Right ventricle myocardium inferior (tissue), 1 donor: ENCODE data around the gene PIK3CA. TPM values are rescaled to one million over a fixed set of nuclear protein-coding genes. Genes with fewer than 3 reads are reported as not detected.
"Not testable (repeated sequence)": the region's sequence is repeated elsewhere in the genome, so short reads cannot be mapped to it uniquely, and the experiment has no call there.

Experiments used
- ATAC-seq: fragments of 200-7000 bp; cut with Tn5 transposase; one replicate; pipeline ENCODE4 v1.9.1; 2020; ENCODE audit warnings: mild to moderate bottlenecking, moderate library complexity
- DNase-seq: peaks from one replicate; pipeline ENCODE4 v3.0.0; 2021; ENCODE audit errors: missing footprints
- intact Hi-C: fragments of 100-400 bp; cut with DNase I; formaldehyde crosslinking; loops from one replicate; pipeline ENCODE4 v1.11.0; 2022
- total RNA-seq: library from RNA; stranded (reverse); fragmentation: NEBNext Ultra II Directional; extraction: Animal tissue kit (Norgen Biotek cat#: 25700); gene quantifications from one replicate; pipeline ENCODE4 v1.2.1, GENCODE V29; 2021
- donor health status: DM: no; HTN: yes; CAD: no; lungs with severe emphysema.

Gene PIK3CA
- total RNA-seq, 1 donor from 2014 or later, result 21.1 TPM

DNA sequence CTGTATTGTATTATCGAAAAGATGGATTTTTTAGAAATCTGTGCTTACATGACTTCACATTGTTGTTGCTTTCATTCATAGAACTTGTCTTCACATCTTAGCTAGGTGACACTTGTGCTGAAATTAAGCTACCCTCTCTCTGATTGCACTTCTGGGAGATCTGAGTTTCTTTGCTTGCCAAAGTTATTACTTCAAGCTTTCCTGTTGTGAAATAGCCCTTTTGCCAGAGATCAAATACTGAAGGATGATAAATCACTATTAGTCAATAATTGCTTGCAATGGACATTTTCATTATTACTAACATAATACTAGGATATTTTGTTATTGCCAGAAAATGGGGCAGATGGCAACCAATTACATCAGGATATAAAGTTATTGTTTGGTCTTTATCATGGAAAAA lies 34.7 kb downstream of the PIK3CA start:
- DNase-seq (no peak), ATAC-seq (no peak)
- intact Hi-C loops, result loop anchor here (5.0 kb wide), 1 partner anchor 36 kb away; the partner anchor contains the start of gene PIK3CA

DNA sequence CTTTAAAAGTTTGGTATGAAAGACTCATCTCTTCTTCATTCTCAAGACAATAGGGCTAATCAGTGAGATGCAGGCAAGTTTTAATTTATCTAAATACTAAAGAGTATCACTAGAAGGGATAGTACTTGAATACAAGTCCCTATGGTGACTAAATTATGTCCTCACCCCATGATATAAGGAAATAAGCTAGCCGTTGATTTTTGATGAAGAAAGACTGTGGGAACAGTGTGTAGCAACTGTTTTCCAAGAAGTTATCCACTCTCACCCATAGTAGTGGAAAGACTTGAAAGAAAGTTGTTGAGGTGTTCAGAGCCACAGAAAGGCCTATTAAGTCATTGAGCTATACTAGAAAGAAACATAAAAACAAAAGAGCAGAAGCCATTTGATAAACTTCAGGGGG lies 36.7 kb downstream of the PIK3CA start:
- intact Hi-C loops, result loop anchor here (5.0 kb wide), 1 partner anchor 38 kb away; the partner anchor contains the start of gene PIK3CA
- no peak for DNase-seq
- no peak for ATAC-seq

DNA sequence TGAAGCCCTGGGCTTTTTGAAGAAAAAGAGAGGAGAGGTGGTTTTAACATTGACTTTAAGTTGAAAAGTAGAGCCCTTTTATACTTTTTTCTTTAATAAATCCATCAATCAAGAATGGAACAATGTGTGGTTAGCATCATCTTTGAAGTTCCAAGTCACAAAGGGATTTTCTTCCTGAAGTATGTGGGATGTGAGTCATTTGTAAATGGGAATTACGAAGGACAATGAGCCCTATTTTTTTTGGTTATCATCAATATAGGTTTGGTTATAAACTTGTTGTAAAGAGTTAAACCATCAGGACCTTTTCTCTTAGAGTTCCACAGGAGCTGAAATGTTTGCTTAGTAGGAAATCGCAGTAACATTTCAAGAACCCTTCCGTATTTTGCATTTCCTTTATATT lies 38.3 kb downstream of the PIK3CA start:
- ATAC-seq, result no peak
- DNase-seq, result no peak
- intact Hi-C loops, result no loop called here

DNA sequence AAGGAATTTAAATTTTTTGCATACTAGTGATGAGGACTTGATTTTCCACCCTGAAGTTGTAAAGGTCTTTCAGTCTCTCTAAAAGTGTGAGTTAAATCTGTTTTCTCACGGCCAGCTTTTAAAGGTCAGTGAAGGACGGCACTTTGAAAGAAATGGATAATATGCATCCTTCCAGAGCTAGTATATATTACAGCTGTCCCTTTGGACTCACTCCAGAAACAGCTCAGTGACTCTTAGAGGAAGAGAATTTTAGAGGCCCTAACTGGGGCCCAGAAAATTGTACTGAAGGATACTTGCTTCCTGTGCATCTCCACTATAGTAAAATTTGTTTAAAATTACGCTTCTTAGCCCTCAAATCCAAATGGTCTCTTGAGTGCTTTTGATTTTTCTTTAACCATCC lies 41.6 kb downstream of the PIK3CA start:
- ATAC-seq (peak; percentile 59), DNase-seq (no peak)
- intact Hi-C loops, result no loop called here

DNA sequence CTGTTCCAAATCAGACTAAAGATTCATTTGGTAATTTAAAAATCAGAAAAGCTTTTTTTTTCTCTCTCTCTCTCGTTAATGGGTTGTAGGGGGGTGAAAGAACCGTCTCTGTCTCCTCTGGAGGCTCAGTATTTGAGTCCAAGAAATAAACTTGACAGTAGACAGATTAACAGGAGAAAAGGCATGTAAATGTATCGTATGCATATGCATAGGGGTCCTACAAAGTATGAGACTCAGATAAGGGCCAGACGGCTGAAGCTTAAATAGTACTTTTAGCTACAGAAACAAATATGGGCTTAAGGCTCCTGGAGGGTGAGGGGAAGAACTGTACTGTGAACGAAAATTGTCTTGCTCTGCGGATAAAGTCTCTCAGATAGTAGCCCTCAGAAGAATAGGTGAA lies 42.4 kb downstream of the PIK3CA start:
- DNase-seq (no peak), ATAC-seq (no peak)
- intact Hi-C loops, result no loop called here

DNA sequence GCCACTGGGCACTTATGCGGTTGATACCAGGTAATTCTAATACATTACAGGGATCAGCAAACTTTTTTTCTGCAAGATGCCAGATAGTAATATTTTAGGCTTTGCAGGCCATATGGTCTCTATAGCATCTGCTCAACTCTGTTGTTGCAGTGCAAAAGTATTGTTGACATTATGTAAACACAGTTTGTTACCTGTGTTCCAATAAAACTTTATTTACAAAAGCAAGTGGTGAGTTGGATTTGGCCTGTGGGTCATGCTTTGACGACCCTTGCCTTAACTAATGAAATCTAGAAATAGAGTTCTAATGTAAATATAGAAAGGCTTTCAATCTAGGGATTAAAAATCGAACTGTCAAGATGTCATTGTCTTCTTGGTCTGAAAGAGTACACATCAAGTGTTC lies 44.4 kb downstream of the PIK3CA start:
- no peak for ATAC-seq
- intact Hi-C loops, result no loop called here

DNA sequence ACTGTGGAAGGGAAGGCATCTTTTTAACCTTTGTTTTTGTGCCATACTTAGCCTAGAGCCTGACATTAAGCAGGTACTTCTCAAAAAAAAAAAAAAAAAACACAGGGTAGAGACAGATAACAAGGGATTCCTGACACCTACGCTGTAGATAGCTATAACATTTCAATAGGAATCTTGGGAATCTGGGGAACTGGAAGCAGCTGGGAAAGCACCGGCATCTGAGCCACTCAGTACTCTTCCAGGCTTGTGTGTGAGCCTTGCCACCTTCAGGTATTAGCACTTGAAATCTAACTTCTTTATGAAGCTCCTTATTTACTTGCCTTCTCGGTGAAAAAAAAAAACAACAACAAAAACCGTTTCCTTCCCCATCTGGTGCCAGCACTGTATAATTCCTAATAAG lies 46.8 kb downstream of the PIK3CA start:
- intact Hi-C loops, result loop anchor here (5.0 kb wide), 1 partner anchor 48 kb away; the partner anchor contains the start of gene PIK3CA
- no peak for DNase-seq
- peak; percentile 44 for ATAC-seq

More for the DNA sequence above, 44.4 kb downstream of the PIK3CA start:
- DNase-seq, result no peak

DNA sequence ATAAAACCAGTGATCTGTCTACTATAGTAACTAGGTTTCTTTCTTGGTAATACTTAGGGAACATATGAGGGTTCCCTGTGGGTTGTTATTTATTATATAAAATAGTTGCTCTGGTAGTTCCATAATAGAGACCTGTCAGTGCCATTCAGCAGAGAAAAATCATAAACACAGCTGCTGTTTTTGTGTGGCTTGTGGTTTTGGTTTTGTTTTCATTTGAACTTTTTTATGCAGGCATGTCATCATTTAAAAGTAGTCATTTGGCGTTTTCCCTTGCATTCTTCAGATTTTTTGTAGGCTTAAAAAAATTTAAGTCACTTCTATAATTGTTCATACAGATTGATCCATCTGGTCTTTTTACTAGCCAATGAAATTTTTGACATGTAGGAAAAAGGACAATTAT lies 47.9 kb downstream of the PIK3CA start:
- ATAC-seq, result no peak
- intact Hi-C loops, result loop anchor here (5.0 kb wide), 1 partner anchor 49 kb away; the partner anchor contains the start of gene PIK3CA
- no peak for DNase-seq

DNA sequence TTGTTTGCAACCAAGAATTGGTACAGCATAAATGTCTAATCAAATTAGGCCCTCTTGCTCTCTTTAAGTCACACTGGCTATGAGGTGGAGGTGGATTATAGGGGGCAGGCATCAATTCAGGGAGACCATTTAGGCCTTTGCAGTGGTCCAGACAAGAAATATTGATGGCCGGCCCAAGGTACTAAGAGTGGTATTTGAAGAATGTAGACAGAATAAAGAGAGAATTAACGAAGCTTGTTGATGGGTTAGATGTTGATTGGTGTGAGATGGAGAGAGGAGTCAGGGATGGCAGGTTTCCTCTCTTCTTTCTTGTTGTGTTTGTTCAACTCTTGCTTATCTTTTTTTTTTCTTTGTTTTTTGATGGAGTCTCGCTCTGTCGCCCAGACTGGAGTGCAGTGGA lies 48.5 kb downstream of the PIK3CA start:
- intact Hi-C loops, result loop anchor here (5.0 kb wide), 1 partner anchor 49 kb away; the partner anchor contains the start of gene PIK3CA
- no peak for ATAC-seq
- no peak for DNase-seq

DNA sequence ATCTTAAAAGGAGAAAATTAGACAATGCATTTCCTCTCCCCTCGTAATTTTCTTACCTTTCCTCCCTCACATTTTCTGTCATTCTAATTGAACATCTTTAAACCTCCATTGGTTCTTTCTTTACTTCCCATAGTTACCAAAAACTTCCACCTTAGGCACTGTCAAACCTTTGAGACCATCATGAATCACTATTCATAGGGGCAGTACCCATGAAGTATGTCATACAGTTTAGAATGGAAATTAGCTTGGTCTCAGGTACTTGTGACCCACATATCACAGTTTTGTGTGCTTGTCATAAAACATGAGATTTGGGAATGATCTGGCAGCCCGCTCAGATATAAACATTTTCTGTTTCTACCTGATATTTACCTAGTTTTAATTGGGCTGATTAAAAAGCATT lies 52.6 kb downstream of the PIK3CA start:
- ATAC-seq (no peak), DNase-seq (no peak)
- intact Hi-C loops, result no loop called here

DNA sequence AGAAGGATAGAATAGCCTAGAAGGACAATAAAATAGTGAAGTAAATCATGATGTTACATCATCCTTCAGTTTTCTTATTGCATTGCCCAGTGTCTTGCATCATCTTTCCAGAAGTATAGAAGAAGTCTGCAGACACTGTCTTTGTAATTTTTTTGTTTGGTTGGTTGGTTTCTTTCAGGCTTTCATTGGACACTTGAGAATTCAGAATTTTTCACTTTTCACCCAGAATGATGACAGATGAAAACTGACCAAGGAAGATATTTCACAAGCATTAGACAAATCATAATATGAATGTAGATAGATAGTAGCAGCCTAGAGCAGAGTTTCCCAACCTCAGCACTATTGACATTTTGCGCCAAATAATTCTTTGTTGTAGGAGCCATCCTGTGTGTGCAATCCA lies 67.4 kb downstream of the PIK3CA start:
- intact Hi-C loops, DNase-seq, ATAC-seq: not testable (repeated sequence)

DNA sequence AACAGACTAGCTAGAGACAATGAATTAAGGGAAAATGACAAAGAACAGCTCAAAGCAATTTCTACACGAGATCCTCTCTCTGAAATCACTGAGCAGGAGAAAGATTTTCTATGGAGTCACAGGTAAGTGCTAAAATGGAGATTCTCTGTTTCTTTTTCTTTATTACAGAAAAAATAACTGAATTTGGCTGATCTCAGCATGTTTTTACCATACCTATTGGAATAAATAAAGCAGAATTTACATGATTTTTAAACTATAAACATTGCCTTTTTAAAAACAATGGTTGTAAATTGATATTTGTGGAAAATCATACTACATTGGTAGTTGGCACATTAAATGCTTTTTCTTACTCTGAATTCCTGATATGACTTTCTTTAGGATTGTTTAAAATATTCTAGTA lies 70.1 kb downstream of the PIK3CA start:
- ATAC-seq, DNase-seq, intact Hi-C loops: not testable (repeated sequence)

DNA sequence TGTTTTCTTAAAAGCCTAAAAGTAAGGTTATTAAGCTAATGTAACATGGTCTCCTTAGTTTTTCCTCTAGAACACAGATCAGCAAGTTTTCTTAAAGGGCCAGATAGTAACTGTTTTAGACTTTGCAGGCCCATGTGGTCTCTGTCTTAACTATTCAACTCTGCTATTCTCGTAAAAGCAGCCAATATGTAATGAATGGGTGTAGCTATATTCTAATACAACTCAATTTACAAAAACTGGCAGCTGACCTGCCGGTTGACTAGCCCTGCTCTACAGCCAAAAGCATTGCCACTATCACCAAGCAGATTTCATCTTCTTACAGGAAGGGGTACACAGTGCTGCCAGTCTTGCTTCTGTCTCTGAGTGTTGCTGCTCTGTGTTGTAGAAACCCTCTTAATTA lies 75.4 kb downstream of the PIK3CA start:
- intact Hi-C loops, result no loop called here
- ATAC-seq (no peak), DNase-seq (no peak)

DNA sequence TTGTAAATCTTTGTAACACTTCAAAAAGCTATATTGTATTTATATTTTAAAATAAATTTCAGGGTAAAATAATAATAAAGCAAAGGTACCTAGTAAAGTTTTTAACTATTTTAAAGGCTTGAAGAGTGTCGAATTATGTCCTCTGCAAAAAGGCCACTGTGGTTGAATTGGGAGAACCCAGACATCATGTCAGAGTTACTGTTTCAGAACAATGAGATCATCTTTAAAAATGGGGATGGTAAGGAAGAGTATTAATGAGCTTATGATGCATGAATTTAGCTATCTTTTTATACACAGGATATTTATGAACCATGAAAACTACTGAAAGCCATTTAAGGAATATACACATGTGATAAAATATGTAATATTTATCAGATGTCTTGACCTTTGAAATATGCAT lies 76.4 kb downstream of the PIK3CA start:
- DNase-seq, result no peak
- ATAC-seq, result no peak
- intact Hi-C loops, result no loop called here

DNA sequence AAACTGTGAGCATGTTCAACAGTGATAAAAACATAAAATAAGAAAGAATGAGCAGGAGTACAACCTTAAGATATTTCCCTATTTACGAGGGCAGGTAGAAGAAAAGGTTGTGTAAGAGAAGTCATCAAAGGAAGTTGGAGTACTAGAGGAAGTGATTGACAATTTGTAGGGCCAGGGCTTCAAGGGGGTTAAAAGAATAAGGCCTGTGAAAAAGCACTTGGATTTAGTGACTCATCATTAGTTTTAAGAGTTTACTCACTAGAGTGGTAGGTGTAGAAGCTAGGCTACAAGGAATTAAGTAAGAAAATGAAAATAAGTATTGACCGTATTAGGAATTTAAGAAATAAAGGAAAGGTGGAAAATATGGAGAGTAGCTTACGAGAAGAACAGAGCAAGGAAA lies 79.2 kb downstream of the PIK3CA start:
- DNase-seq (no peak), ATAC-seq (no peak)
- intact Hi-C loops, result no loop called here

DNA sequence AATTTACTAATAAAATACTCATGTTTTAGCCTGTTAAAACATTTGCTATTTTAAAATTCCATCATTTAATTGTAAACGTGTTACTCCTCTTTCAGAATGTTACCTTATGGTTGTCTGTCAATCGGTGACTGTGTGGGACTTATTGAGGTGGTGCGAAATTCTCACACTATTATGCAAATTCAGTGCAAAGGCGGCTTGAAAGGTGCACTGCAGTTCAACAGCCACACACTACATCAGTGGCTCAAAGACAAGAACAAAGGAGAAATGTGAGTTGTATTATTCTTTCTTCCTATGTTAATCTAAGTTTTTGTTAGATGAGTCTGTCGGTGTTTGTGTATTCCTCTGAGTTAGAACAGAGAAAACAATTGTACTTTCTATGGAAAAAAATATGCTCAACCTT lies 81.0 kb downstream of the PIK3CA start:
- ATAC-seq (no peak), DNase-seq (no peak)

DNA sequence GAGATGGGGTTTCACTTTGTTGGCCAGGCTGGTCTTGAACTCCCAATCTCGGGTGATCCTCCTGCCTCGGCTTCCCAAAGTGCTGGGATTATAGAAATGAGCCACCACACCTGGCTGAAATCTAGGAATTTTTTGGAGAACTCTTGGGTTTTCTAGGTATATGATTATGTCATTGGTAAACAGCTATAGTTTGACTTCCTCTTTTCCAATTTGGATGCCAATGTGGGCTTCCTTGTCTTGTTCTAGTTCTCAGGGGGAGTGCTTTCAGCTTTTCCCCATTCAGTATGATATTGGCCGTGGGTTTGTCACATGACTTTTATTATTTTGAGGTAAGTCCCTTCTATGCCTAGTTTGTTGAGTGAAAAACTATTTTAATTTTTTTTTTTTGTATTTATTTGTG lies 84.9 kb downstream of the PIK3CA start:
- intact Hi-C loops, result no loop called here
- DNase-seq (no peak), ATAC-seq (no peak)

More for the DNA sequence above, 81.0 kb downstream of the PIK3CA start:
- intact Hi-C loops, result no loop called here

DNA sequence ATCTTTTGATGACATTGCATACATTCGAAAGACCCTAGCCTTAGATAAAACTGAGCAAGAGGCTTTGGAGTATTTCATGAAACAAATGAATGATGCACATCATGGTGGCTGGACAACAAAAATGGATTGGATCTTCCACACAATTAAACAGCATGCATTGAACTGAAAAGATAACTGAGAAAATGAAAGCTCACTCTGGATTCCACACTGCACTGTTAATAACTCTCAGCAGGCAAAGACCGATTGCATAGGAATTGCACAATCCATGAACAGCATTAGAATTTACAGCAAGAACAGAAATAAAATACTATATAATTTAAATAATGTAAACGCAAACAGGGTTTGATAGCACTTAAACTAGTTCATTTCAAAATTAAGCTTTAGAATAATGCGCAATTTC lies 86.0 kb downstream of the PIK3CA start:
- DNase-seq (no peak), ATAC-seq (no peak)
- intact Hi-C loops, result no loop called here

DNA sequence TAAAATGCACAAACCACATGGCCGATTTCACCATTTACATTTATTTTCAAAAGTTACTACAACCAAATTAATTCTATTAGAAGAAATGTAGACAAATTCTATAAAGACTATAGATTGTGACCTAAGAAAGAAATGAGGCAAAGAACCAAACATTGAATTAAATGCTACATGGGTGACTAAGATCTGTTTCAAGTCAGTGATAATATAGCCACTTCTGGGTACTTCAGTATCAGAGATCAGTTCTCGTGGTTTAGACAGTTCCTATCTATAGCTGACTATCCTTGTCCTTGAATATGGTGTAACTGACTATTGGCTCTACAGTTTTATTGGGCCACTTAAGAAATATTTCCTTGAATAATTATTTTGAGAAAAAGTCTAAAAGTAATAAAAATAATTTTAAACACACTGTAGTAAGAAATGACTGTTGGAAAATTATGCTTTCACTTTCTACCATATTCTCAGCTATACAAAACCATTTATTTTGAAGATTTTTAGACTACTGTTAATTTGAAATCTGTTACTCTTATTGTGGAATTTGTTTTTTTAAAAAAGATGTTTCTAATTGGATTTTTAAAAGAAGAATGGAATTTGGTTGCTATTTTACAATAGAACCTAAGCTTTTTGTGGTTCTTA lies 88.6 kb downstream of the PIK3CA start:
- DNase-seq, result no peak
- no peak for ATAC-seq
- intact Hi-C loops, result no loop called here

DNA sequence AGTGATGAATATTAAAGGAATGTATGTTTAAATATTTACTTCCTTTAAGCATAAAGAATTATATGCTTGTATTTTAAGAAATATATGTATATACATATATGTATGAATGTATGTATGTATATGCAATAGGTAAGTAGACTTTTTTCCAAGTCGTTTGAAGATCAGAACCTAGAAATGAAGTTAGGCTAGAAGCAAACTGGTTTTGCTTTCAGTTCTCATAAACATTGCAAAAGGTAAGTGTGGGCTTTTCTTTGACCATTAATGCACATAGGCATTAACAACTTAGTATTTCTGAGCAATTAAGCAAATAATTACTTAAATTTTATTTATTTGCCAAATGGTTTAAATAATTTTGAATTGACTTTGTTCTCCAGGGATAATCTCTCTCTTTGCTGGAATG lies 92.1 kb downstream of the PIK3CA start:
- intact Hi-C loops, ATAC-seq, DNase-seq: not testable (repeated sequence)

DNA sequence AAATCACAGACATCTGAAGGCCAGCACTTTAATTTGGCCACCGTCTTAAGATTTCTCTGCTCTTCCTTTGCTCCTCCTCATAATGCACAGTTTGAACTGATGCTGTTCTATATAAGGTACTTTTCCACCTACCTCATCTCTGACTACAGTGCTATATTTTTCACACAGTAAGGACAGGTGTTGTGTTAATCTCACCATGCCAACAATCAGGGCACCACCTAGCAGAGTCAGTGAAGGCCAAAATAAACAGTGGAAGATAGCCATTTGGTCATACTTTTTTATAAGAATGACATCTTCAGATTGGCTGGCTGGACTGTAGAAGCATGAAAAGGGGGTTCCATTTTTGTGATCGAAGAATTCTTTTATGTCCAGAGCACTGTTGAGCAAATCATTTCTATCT lies 94.7 kb downstream of the PIK3CA start:
- intact Hi-C loops, ATAC-seq: not testable (repeated sequence)

More for the DNA sequence above, 94.7 kb downstream of the PIK3CA start:
- DNase-seq, result not testable (repeated sequence)
